Measurements from ENCODE around the gene TUBB4B.
A peak's percentile ranks its signal among the peaks of the same experiment; 100 is the strongest.
"Not testable (repeated sequence)": the region's sequence is repeated elsewhere in the genome, so short reads cannot be mapped to it uniquely, and the experiment has no call there.

TUBB4B gene

DNA sequence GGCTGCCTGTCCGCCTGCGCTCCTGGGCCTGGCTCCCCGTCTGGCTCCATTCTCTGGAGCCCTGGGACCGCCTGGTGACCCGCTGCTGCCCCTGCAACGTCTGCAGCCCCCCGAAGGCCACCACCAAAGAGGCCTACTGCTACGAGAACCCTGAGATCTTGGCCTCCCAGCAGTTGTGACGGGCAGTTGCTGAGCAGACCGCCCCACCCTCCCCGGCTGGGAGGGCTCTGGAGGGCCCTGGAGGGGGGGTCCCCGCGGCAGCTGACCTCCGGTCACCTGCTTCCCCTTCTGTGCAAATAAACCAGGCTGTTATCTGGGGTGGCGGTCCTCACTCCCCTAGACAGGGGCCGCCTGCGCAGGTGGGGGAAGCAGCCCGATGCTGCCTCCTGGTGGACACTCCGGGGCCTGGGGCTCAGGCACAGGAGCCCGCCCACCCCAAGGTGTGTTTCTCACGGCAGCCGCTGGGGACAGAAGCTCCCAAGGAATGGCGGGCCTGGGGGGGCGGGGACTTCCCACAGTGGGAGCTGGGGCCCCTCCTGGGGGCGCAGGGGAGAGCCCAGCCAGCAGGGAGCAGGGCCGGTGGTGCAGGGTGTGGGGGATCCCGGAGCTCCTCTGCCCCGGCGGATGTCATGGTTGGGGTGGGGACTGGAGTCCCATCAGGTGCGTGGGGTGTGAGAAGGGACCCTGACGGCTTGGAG lies 4.7 kb upstream of the TUBB4B start:
- DNase-seq (ENCODE audit: low read depth), result peak; percentile 84

- no peak for DNase-seq (ENCODE audit: low read depth)
Observed at GRCh38 chr9:137236936-137237421, 4.1 kb upstream of the TUBB4B start.

DNA sequence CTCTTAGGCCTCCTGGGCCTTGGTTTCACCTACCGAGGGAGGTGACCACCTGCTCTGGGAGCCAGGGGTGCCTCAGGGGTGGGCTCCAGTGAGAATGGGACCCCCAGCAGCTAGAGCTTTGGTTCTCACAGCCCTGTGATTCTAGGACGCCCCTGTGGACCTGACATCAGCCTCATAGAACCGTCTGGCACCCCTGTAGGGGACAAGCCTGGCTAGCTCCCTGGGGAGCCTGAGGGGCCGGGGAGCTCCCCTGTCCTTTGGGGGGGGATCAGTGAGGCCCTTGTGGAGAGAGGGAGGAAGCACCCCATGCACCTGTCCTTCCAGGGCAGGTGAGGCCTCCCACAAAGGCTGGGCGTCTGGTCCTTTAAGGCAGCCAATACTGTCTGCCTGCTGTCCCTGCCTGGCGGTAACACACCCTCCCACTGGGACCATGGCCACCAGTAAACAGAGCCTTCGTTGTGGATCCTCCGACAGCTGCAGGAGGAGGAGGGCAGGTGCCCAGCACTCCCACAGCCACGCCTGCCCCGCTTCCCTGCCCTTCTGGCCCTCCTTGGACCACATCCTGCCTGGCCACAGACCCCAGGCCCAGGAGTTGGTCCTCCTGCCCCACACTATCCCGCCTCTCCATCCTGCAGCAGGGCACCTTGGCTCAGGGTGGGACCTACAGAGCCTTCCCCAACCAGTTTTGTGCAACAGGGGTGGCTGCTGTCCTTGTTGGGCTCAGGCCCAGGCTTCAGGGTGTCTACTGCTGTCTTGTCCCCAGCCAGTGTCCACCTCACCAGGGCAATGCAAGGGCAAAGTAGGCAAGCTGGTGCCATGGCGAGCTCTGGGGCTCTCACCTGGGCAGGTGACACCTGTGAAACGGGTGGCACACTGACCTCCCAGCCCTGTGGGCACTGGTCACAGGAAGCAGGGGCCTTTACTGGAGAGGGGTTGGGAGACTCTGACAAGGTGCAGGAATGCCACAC lies 3.0 kb upstream of the TUBB4B start:
- no peak for DNase-seq (ENCODE audit: low read depth)

DNA sequence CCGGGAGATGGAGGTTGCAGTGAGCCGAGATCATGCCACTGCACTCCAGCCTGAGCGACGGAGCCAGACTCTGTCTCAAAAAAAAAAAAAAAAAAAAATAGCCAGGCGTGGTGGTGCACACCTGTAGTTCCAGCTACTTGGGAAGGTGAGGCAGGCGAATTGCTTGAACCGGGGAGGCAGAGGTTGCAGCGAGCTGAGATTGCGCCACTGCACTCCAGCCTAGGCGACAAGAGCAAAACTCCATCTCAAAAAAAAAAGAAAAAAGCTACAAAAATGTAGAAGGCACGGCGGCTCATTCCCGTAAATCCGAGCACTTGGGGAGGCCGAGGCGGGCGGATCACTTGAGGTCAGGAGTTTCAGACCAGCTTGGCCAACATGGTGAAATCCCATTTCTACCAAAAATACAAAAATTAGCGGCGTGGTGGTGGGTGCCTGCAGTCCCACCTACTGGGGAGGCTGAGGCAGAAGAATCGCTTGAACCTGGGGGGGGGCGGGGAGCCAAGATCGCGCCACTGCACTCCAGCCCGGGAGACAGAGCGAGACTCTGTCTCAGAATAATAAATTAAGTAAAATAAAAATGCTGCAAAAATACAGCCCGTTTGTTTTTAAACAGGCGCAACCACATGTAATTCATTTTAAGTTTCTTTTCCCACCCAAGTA lies 1.4 kb upstream of the TUBB4B start:
- DNase-seq (ENCODE audit: low read depth), result not testable (repeated sequence)

GRCh38 chr9:137240318-137240840 lies 708 bp upstream of the TUBB4B start:
- DNase-seq (ENCODE audit: low read depth), result peak; percentile 33

DNA sequence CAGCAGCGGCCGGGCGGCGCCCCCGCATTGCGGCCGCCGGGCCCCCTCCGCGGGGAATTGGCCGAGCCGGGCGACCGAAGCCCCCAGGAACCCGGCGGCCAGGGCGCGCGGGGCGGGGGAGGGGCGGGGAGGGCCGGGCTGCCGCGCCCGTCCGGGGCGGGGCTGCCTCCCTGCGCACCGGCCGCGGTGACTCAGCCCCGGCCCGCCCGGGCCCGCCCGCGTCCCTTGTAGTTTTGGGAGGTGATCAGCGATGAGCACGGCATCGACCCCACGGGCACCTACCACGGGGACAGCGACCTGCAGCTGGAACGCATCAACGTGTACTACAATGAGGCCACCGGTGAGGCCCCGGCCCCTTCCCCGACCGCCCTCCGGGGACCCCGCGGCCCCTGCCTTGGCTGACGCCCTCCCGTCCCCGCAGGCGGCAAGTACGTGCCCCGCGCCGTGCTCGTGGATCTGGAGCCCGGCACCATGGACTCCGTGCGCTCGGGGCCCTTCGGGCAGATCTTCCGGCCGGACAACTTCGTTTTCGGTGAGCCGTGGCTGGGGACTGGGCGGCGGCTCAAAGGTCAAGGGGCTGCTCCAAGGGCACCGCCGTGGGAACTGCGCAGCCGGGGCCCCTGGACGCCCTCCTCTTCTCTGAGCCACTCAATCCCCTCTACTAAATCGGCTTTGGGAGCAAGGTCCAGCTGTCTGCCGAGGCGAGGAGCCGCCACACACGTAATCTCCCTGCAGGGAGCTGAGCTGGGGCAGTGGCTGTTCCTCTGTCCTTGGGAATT lies 592 bp downstream of the TUBB4B start:
- peak; percentile 63 for DNase-seq (ENCODE audit: low read depth)

GRCh38 chr9:137242269-137243203 lies 1.4 kb downstream of the TUBB4B start:
- DNase-seq (ENCODE audit: low read depth), result no peak

- DNase-seq (ENCODE audit: low read depth), result not testable (repeated sequence)
Observed at GRCh38 chr9:137243266-137243625, 2.2 kb downstream of the TUBB4B start.

DNA sequence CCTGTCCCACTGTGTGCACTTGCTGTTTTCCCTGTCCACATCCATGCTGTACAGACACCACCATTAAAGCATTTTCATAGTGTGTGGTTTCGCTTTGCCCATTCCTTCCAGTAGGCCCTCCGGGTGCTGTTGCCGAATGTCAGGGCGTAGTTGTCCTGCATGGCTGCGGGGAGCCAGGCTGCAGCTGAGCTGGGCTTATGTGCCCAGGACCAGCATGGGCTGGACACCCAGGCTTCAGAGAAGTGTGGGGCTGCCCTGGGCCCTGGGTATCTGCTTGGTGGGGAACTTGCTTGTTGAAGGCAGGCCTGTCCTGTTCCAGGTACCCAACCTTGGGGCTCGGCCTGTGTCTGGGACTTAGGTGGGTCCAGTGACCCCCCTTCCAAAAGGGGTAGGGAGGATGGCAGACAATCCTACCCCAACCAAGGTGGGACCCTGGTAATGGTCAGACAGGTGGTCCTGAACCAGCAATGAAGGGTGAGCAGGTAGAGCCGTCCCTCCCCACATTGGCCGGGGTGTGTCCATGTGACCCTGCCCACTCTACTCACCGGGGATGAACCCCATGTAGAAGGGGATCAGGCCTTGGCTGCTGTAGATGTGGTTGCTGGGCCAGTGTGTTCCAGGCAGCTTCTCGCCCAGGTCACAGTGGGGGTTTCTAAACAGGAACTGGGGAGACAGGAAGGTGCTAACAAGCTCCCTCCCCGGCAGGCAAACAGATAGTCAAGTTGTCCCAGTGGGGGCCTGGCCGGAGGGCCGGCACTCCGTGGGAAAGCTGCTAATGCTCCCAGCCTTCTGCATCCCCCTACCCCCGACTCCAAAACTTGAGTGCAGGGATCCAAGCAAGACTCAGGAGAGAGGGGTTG lies 2.8 kb downstream of the TUBB4B start:
- no peak for DNase-seq (ENCODE audit: low read depth)

GRCh38 chr9:137244486-137245449 lies 3.7 kb downstream of the TUBB4B start:
- no peak for DNase-seq (ENCODE audit: low read depth)

- DNase-seq (ENCODE audit: low read depth), result no peak
Observed at GRCh38 chr9:137245450-137246421, 4.6 kb downstream of the TUBB4B start.

DNA sequence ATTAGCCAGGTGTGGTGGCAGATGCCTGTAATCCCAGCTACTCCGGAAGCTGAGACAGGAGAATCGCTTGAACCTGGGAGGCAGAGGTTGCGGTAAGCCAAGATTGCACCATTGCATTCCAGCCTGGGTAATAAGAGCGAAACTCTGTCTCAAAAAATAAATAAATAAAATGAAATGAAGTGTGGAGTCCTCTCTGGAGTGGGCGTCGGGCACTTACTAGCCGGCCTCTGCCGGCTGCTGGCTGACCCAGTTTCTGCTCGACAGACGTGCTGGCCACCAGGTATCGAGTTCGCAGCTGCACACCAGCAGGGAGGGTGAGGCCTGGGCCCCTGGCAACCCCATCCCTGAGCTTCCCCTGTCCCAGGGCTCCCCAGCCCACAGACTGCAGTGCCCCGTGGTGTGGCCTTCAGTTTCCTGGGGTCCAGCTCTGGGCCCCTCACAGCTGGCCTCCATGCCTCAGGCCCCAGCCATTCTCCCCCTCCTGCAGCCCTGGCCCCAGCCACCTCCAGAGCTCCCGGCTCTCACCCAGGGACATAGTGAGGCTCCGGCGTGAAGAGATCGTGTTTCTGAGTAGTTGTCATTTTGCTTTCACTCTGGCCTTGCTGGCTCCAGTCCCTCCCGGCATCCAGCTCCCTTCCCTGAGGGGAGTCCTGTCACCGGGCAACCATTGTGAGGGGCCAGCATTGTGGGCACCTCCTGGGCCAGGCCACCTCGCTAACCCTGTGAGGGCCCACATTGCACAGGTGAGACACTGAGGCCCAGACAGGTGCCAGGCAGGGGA lies 6.2 kb downstream of the TUBB4B start:
- no peak for DNase-seq (ENCODE audit: low read depth)

- no peak for DNase-seq (ENCODE audit: low read depth)
Observed at GRCh38 chr9:137247916-137248175, 6.8 kb downstream of the TUBB4B start.

GRCh38 chr9:137250329-137251193 lies 9.5 kb downstream of the TUBB4B start:
- no peak for DNase-seq (ENCODE audit: low read depth)

DNA sequence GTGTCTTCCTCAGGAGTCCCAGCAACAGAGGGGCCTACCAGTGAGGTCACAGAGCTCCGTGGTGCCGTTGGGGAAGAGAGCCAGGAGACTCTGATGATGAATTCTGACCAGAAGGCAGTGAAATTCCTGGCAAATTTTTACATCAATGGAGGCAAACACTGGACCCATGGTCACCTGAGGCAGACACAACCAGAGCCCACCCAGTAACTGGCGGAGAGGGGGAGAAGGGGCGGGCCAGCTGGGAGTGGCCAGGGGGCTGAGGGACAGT lies 10.0 kb downstream of the TUBB4B start, which contains the start of gene STPG3:
TSS of gene STPG3 (plus strand) at position 93 of the 268 bp plus-strand sequence. CDS start at position 94, 1 bp downstream.
- no peak for DNase-seq (ENCODE audit: low read depth)
